Measurements from ENCODE around the gene GLRB.
"Not testable (repeated sequence)": the region's sequence is repeated elsewhere in the genome, so short reads cannot be mapped to it uniquely, and the experiment has no call there.

The GLRB gene

DNA sequence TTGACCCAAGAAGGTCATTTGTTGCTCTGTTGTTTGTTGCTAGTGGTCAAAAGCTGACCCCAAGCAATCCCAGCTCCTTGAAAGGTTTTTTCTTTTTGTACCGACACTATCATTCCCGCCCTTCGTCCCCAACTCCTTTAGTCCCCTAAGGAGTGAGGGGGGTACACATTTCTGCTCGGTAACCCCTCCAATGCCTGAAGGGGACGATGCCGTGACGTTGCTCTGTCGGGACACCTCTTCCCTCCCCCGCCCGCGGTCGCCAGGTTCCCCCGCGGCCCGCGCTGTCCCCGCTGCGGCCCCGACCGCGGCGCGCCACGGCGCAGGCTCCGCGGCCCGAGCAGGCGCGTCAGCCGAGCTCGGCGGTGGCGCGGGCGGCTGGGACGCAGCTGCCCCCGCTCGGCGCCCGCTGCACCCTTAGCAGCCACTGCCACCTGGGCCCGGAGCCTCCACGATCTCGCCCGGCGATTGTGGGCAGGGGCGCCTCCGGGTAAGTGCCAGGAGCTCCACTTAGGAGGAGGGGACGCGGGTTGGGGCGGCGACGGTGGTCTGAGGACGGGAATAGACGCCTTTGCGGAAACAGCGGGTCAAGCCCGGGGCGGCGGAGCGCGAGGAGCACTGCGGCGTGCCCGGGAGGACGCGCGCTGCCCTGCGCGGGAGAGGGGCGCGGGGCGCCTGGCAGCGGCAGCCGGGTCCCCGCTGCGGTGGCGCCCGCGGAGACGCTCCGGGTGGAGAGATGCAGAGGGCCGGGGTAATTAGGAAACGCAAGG lies at the start of gene GLRB:
Gene GLRB, plus strand, starts transcription at position 340 of the 767 bp plus-strand sequence. CDS start 1,875 bp downstream, outside the sequence.
- DNase-seq (ENCODE audit: low spot score), result peak; percentile 78

DNA sequence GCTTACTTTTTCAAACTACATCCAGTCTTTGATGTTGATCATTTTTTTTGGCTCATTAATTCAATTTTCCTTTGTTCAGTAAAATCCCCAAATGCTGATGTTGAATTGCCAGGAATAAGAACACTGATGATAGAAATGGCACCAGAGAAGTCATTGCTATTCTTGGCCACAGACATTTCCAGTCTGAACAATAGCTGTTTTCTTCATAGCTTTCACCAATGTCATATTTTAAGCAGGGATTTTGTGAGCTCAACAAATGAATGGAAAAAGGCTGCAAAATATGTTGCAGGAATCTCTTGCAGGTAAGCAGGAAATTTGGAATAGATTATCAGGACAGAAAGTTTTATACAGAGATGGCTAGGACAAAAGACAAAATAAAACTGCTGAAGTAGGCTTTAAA lies 40.5 kb upstream of the GLRB start:
- no peak for DNase-seq (ENCODE audit: low spot score)

DNA sequence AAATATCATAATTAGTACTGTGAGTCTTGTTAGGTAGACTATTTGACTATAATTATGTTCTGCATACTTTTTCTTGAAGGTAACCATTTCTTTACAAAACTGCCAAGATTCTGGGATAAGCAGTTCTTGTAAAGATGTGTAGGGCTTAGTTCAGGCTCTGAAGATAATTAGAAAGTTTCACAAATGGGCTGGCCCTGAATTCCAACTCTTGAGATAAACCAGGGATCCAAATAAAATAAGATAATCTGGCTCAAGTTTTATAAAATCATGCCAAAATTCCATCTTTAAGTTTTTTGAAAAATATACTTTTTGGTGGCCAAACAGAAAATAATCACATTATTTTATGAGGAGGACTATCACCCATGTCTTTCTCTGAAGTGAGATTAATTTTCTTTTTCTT lies 35.5 kb upstream of the GLRB start:
- DNase-seq (ENCODE audit: low spot score), result no peak

DNA sequence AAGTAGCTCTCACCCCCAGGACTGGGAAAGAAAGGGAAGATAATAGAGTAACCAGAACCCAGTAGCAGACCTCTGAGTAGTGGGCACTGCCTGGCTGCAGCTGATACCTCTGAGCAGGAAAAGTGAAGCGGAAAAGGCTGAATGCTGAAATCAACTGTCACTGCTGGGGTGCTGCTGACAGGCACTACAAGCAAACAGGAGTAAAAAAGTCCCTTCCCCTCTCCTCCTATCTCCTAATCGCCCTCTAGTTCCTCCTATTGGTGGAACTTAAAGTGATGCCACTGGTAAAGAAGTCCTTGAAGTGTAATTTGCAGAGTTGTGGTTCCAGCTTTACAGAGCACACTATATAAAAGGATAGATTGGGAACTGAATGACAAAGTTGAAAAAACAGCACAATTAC lies 32.8 kb upstream of the GLRB start:
- DNase-seq (ENCODE audit: low spot score), result peak; percentile 47

DNA sequence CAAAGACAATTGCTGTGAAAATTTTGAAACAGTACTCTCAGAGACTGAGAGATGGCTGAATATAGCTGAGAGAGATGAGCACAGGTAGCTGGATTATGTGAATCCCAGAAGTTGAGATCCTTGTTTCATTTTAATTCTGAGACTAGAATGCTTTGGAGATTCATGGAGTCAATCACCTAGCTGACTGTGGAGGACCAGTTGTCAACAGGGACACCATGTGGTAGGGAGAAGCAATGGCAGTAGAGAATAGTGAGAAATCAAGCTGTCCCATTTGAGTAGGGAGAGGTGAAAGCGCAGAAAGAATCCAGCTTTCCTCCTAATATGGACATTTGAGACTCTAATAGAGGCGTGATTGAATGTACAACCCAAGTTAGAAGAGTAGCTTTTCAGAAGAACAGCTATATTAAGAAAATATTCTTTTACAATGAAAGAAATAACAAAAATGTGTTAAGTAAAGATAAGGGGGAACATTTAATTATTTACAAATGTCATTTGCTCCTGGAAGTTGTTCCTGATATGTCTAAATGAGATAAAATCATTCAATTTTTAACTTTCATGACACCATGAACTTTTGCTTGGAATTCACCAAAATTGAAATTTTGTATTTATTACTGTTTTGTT lies 30.3 kb upstream of the GLRB start:
- DNase-seq (ENCODE audit: low spot score), result peak; percentile 75

DNA sequence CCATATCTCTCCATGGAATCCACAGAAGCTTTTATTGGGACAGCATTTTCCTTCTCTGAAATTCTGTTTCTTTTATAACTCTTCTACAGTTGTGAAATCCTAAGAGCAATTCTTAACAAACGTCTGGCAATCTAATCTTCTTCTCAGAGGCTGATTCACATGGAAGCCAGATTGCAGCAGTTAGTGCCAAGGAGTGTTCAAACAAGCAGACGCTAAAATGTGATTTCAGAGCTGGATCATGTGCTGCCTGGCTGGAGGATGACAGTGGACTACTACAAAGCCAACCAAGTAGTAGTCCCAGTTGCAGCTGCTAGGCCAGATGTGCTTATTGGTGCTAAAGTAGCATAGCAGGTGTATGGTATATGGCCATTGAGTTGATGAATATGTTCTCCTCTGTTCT lies 27.7 kb upstream of the GLRB start:
- DNase-seq (ENCODE audit: low spot score), result no peak

DNA sequence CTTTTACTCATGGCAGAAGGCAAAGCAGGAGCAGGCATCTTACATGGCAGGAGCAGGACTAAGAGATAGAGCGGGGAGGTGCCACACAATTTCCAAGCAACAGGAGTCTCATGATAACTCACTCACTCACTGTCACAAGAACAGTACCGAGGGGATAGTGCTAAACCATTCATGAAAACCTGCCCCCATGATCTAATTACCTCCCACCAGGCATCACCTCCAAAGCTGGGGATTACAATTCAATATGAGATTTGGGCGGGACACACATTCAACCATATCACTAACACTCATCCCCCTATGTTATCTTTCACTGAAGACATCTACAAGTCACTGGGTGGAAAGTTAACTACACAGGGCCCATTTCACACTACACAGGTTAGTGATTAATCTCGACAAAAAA lies 25.4 kb upstream of the GLRB start:
- DNase-seq (ENCODE audit: low spot score), result no peak

DNA sequence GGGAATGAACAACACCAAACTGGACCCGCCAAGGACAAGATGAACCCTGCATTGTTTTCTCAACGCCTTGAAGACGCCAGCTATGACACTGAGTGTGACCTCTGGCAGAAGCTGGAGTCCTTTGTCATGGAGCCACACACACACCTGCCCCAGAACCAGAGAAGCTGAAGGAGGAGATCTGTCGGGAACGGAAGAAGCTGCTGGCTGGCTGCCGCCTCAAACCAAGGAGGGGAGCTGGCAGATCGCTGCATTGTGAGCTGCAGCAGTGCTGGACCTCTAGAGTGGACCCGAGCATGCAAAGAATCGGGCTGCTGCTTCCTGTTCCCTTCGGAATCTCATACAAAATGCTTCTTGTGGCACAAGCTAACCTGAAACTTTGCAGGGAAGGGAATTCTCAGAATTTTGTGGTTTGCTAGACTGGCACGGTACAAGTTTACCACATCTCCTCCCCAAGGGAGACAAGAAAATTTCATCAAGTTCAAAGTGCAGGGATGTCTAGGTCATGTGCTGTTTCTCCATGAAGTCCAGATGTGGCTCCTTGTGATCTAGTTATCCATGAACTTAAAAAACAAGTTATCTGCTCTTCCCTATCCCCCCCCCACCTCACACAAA lies 23.4 kb upstream of the GLRB start:
- DNase-seq (ENCODE audit: low spot score), result no peak

DNA sequence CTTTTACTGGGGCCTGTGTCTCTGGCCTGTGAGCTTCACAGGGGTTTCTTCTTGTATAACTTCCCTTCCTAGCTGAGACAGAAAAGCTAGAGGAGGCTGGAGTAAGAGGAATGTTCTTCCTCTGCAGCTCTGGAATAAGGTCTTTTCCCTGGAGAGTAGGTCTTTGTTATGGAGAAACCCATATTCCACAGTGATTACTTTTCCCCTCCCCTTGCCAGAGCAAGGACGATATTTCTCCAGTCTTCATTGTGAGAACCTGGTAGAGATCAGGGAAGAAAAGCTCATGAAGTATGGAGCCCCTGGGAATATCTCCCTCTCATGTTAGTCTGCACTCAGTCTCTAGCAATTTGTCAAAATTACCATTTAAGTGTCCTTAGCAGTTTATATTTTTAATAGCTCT lies 18.7 kb upstream of the GLRB start:
- no peak for DNase-seq (ENCODE audit: low spot score)

DNA sequence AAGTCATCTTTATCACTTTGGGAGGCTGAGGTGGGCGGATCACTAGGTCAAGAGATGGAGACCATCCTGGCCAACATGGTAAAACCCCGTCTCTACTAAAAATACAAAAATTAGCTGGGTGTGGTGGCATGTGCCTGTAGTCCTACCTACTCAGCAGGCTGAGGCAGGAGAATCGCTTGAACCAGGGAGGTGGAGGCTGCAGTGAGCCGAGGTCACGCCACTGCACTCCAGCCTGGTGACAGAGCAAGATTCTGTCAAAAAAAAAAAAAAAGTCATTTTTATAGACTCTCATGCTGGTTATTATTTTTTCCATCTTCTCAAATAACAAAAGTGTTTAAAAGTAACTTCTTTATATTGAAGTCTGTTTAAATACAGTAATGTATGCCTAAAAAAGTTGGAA lies 17.1 kb upstream of the GLRB start:
- not testable (repeated sequence) for DNase-seq (ENCODE audit: low spot score)

DNA sequence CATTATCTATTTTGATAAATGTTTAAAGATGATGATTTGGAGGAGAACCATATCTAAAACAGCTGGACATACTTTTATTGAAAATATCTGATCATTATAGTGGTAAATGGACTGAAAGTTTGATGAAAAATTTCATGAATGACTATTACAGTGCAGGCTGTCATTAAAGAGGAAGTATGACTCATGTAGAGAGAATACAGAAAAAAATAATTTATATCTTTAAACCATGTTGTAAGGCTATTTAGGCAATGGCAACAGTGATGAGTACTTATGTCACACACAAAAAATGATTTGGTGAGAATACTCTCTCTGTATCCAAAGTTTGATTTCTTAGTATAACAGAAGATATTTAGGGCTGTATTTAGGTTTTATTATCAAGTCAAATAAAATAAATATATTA lies 3.9 kb upstream of the GLRB start:
- DNase-seq (ENCODE audit: low spot score), result no peak

DNA sequence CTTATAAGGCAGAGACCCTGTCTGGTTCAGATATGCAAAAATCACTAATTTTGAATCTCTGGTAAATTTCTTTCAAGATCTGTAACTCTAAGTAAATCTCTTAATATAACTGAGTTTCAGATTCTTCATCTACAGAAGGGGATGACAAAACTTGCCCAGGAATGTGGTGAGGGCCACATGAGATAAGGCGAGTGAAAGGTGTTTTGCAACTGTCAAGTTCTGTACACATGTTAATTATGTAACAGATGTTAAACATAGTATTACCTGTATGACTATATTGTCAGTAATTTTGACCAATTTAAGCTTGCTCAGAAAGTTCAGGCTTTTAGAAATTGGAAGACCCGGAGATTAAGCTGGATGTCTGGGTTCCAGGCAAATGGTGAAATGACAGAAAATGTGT lies 549 bp upstream of the GLRB start:
- DNase-seq (ENCODE audit: low spot score), result no peak

DNA sequence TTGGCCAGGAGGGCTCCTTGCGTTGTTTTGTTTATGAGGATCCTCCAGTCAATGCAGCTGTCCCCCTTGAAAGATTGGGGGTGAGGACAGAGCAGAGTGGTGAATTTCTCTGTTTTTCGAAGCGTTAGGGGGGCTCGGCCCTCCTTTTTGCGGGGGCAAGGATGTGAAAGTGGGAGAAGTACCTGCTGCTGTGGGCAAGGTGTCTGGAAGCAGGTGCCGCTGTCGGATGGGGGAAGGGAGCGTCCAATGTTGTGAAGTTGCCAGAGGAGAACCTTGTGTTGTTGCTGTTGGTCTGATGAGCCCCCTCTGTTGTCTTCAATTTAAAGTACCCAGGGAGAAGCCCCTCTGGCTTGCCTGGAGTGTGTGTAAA lies 613 bp downstream of the GLRB start:
- peak; percentile 38 for DNase-seq (ENCODE audit: low spot score)

DNA sequence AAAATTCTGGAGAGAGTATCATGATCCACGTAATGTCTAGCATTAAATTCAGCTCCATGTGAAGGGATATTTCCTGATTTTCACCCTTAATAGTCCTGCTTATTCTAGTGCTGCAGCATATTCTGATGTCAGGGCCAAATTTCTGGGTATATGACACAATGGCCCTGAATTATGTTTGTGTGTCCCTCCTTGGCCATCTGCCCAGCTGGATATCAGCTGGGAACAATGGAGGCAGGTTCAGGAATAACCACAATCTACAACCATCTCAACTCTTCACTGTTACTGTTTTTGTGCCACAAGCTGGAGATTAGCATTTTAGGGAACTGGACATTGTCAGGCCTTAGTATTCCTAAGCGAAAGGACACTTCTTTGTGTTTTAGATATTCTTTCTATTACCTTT lies 3.5 kb downstream of the GLRB start:
- no peak for DNase-seq (ENCODE audit: low spot score)

DNA sequence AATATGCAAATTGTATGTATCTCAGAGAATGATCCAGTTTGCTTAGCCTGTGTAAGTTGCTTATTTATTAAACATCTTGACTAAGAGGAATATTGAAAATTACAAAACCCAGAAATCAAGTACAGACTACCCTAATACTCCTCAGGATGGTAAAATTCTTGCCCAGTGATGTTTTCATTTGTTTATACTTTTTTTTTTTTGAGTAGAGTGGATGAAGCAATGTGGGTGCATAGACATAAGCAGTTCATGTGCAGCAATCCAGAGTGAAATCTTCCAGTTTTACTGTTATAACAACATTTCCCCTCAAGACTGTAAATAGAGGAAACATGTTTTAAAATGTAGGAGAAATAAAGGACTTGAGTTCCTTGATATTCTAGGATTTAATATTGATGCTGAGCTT lies 4.7 kb downstream of the GLRB start:
- no peak for DNase-seq (ENCODE audit: low spot score)

DNA sequence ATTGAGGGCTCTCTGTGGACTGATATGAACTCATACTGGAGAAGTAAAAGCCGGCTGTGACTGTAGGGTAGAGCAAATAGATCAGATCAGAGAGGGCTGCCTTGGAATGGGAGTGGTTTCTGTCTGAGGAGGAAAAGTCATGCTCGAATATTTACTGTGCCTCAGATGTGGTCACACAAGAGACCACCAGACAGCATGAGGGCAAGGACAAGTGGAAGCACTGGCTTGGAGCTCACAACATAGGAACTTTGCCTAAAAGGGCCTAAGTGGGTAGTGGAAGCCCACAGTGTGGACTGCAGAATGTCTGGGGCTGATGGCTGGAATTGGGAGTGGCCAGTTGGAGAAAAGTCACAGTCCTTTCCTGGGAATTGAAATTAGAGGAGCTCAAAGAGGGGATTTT lies 19.8 kb downstream of the GLRB start:
- no peak for DNase-seq (ENCODE audit: low spot score)

DNA sequence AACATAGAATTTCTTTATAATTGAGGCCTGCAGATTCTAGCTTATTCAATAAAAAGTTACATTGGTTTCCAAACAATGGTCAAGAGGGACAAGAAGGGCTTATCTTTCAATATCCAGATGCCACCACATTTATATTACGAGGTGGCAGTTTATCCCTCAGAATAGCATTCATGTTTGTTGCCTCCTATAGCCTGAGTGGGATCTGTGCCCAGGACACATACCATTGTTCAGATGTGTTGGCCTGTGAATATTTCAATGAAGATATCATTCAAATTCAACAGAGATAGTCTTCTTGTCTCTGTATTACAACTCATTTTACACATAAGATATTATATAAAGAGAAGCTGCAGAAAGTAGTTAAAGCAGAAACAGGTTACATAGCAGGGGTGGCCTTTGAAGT lies 20.5 kb downstream of the GLRB start:
- no peak for DNase-seq (ENCODE audit: low spot score)

DNA sequence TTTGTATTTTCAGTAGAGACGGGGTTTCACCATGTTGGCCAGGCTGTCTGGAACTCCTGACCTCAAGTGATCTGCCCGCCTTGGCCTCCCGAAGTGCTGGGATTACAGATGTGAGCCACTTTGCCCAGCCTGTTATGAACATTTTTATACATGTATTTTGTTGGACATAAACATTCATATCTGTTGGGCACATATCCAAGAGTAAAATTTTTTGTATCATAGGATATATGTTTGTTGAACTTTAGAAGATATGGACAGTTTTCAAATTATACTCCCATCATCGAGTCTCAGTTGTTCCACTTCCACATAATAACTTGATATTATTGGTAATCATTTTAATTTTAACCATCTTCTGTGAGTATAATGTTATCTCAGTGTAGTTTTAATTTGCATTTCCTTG lies 23.6 kb downstream of the GLRB start:
- no peak for DNase-seq (ENCODE audit: low spot score)

DNA sequence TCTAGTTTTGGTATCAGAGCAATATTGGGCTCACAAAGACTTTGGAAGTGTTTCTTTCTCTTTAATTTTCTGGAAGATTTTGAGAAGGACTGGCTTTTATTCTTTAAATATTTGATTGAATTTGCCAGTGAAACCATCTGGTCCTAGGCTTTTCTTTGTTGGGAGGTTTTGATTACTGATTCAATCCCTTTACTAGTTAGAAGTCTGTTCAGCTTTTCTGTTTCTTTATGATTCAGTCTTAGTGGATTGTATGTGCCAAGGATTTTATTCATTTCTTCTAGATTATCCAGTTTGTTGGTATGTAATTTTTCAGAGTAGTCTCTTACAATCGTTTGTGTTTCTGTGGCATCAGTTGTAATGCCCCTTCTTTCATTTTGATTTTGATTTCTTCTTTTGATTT lies 28.6 kb downstream of the GLRB start:
- DNase-seq (ENCODE audit: low spot score), result no peak

DNA sequence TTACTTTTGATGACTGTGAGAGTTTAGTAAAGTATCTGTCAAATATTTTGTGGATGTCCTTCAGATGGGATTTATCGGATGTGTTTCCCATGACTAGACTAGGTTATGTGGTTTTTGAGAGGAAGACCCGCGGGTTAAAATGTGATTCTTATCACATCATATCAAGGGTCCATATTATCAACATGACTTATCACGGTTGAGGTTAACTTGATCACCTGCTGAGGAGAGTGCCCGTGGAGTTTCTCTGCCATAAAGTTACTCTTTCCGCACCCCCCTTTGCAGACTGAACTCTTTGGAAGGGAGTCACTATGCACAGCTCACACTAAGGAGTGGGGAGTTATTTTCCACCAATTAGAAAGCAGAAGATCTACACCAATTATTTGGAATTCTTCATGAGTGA lies 38.7 kb downstream of the GLRB start:
- DNase-seq (ENCODE audit: low spot score), result no peak

DNA sequence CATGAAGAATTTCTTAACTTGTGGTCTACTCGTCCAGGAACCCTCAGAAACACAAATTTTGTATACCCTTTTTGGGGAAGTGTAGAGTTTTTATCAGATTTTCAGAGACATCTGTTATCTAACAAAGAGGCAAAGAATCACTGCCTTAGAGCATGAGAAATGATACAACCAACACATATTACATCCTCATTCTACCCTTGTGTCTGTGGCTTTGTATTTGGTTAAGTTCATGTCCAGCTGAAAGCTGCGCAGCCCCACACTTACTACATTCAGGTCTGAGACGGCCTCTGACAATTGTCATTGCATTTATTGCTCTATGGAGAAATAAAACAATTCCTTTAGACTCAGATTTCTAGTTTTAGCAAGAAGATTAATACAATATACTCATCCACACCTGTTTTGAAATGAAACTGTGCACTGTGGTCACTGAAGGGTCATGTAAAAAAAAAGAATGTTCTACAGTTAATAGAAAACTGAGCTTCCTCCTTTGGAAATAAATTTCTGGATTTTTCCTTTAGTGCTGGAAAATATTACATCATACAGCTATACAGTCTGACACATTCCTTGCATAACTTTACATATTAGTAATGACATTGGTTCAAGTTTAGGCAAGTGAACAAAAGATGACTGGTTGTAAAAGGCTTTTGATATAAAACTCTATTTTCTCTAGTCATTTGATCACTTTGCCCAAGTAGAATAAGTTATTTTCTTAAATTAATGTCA lies 39.8 kb downstream of the GLRB start:
- no peak for DNase-seq (ENCODE audit: low spot score)

DNA sequence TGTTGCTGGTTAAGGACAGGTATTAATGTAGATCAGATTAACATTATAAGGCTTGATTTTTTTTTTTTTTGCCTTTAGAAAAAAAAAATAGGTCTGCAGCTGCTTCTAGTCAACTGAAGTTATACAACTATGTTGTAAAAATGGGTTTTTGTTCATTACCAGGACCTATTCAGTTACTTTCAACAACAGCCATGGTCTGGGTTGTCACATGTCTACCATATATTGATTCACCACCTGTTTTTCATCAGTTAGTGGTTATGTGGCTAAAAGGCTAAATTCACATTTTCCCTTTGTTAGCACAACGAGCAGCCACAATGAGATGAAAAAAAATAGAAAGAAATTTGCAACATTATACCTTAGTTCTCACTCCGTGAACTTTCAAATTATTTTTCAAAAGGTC lies 45.5 kb downstream of the GLRB start:
- no peak for DNase-seq (ENCODE audit: low spot score)

DNA sequence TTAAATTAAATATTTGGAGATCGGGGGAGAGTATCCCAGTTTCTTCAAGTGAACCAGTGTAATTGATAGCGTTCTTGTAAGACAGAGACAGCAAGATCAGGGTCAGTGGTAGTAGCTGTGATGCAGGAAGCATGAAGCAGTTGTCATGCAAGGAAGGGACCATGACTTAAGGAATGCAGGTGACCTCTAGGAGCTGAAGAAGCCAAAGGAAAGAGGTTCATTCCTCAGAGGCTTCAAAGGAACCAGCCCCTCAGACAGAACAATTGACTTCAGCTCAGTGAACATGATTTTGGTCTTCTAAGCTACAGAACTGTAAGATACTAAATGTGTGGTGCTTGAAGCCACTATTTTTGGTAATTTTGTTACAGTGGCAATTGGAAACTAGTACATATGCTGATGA lies 51.6 kb downstream of the GLRB start:
- DNase-seq (ENCODE audit: low spot score), result no peak
